ENCODE measurements around the gene PDZRN4. TPM values are rescaled to one million over a fixed set of nuclear protein-coding genes. Genes with fewer than 3 reads are reported as not detected.
"Not testable (repeated sequence)": the region's sequence is repeated elsewhere in the genome, so short reads cannot be mapped to it uniquely, and the experiment has no call there.

The PDZRN4 gene
- total RNA-seq, 1 donor from 2014 or later = not detected

DNA sequence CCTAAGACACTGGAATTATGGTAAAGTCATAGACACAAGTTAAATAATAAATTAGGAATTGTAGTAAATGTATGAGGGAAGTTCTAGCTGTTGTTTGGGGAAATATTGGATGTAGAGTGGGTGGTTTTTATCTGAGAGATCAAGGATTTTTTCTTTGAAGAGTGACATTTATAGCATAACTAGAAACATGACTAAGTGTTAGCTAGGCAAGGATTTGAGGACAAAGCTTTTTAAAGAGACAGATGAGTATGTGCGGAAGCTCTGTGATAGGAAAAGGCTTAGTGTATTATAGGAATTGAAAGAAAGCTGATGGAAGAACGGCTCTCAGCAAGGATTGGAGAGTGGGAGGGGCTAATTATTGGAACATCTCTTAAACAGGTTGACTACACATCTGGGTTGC, 24.5 kb downstream of the PDZRN4 start:
- intact Hi-C loops (cut with DNase I) = no loop called here

DNA sequence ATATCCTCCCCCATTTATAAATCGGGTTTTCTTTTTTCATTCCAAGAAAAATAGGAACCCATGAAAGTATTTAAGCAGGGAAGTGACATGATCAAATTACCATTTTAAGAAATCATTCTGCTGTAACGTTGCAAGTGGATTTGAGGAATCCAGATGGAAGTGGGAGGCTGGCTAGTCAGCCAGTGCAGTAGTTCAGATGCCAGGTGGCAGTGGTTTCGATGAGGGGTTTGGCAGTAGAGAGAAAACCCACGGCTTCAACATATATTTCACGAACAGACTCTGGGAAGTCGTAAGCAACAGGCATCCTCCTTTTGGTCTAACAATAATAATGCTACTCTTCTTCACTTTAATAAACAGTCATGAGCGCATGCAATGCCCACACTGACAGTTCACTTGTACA, 25.0 kb downstream of the PDZRN4 start:
- intact Hi-C loops (cut with DNase I) = no loop called here
- DNase-seq (ENCODE audit: low spot score) = no peak

More for the DNA sequence above, 24.5 kb downstream of the PDZRN4 start:
- DNase-seq (ENCODE audit: low spot score) = no peak

GRCh38 chr12:41213648-41214047, 25.5 kb downstream of the PDZRN4 start:
- intact Hi-C loops (cut with DNase I) = no loop called here
- no peak for DNase-seq (ENCODE audit: low spot score)

- intact Hi-C loops (cut with DNase I) = no loop called here
- no peak for DNase-seq (ENCODE audit: low spot score)
Measured at GRCh38 chr12:41217727-41218126, 29.6 kb downstream of the PDZRN4 start.

GRCh38 chr12:41220931-41221330, 32.8 kb downstream of the PDZRN4 start:
- intact Hi-C loops (cut with DNase I) = no loop called here
- DNase-seq (ENCODE audit: low spot score) = no peak

GRCh38 chr12:41221491-41221890, 33.4 kb downstream of the PDZRN4 start:
- no peak for DNase-seq (ENCODE audit: low spot score)
- intact Hi-C loops (cut with DNase I) = no loop called here

DNA sequence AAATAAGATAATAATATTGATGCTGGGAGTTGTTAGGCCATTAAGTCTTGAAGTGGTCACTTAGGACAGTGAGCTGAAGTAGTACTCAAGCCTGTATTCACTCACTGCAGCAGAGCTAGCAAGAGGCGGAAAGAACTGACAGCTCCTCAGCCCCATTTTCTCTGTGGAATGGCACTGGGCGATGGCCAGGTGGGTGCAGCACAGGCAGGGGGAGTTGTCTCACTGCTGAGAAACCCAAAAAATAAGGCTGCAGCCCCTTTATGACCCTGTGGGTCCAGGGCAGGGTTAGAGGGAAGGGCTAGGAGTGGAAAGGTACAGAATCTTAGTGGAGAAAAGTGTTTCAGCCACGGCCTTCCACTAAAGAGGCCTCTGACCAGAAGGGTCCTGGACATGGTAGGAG, 35.5 kb downstream of the PDZRN4 start:
- no peak for DNase-seq (ENCODE audit: low spot score)
- intact Hi-C loops (cut with DNase I) = no loop called here

DNA sequence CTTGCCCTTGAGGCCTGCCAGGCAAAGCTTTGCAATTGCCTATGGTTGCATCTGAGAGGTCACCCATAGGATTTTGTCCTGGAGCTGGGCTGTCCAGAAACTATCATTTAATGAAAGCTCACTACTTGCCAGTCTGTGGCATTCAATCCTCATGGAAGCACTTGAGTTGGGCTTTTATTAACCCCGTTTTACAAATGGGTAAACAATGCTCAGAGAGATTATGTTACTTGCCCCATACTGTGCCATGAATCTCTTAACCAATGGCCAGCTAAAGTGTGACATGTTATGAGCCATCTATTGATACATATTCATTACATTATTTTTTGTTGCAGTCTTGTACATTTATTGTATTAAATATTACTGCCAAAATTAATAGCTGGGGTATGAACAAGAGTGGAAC, 35.9 kb downstream of the PDZRN4 start:
- intact Hi-C loops (cut with DNase I) = no loop called here
- no peak for DNase-seq (ENCODE audit: low spot score)

DNA sequence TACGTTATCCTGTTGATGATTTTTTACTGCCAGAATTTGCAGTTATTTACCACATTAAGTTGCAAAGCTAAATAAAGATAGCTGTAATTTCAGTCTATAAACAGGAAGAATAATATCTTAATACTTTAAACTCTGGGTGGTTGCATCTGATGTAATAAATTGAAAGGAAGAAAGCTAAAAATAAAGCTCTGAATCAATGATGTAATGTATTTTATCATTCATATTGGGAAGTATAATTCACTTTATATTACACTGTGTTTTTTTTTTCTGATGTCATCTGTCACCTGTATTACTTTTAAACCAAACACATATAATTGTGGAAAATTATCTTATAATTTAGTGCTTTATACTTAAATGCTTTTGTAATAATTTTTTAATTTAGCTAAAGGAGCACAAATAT, 37.1 kb downstream of the PDZRN4 start:
- intact Hi-C loops (cut with DNase I) = no loop called here
- no peak for DNase-seq (ENCODE audit: low spot score)

DNA sequence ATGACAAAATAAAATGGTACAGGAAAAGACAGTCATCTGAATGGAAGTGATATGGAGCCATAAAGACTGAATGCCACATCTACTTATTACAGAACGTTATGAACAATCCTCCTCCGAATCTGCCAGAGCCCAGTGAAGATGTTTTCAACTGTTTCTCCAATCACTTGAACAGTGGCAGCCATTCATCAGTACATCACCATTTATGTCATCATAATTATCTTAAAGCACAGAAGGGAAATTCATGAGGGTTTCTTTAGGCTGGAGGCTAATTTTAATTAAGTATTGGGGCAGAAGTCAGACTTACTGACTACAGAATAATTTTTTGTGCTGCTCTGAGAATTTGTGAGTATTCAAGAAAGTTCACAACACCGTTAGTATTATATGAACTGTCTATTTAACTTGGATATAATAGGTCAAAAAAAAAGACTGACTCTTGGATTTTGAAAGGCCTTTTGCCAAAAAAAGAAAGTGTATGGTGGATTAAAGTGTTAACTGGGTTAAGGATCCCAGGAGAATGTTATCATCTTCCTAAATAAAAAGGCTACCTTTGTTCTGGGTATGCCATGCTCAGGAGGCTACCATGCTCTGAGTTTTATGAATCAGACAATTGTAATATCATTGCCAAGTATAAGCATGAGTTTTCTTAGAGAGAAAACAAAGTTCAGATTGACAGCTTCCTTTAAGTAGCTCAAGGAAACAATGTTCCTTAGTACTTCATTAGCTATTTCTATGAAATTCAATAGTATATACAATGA, 40.1 kb downstream of the PDZRN4 start:
- intact Hi-C loops (cut with DNase I) = no loop called here
- DNase-seq (ENCODE audit: low spot score) = no peak

- DNase-seq (ENCODE audit: low spot score) = no peak
- intact Hi-C loops (cut with DNase I) = no loop called here
Measured at GRCh38 chr12:41230756-41231155, 42.6 kb downstream of the PDZRN4 start.

- intact Hi-C loops (cut with DNase I) = no loop called here
- no peak for DNase-seq (ENCODE audit: low spot score)
Measured at GRCh38 chr12:41234692-41235091, 46.6 kb downstream of the PDZRN4 start.

DNA sequence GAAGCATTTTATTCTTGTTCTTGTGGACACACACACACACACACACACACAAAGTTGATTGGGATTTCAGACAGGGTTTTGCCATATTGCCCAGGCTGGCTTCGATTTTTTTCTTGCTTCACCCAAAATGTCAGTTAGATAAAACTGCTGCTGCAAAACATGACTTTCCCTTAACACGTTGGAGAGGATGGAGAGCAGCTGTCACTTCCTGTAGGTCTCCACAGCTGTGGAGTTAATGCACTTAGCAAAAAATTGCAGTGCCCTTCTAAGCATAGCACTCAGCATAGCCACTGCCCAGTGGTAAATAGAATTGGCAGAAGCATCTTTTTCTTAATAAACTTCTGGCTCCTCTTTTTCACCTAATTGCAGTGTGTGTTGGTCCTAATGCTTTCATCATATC, 54.5 kb downstream of the PDZRN4 start:
- intact Hi-C loops (cut with DNase I) = no loop called here
- no peak for DNase-seq (ENCODE audit: low spot score)

DNA sequence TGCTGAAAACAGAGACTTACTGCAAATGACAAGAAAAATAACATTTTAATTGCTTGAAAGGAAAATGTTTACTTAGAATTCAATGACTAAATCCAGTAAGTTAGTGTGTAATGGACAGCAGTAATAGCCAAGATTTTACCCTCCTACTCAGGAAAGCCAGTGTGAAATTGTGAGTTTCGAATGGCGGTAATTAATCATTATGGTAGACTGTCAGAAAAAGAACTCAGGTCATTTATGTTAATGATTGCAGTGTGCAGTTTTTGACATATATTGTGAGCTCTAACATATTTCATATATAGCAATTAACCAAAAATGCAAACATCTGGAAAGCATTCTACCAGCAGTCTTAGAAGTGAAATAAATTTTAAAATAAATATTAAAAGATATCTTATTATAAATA, 60.3 kb downstream of the PDZRN4 start:
- no peak for DNase-seq (ENCODE audit: low spot score)
- intact Hi-C loops (cut with DNase I) = no loop called here

DNA sequence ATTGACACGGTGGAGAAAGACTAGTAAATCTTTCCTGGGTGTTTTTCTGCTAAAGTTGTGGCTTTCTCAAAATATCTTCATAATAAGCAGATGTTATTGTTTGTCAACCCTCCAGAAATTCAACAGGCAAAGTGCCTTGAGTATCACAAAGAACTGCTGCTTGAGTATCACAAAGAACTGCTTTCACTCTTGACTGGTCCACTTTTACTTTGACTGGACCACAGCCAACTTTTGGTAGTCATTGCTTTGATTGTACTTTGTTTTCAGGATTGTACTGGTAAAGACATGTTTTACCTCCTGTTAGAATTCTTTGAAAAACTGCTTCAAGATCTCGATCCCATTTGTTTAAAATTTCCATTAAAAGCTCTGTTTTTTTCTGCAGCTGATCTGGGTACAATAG, 62.6 kb downstream of the PDZRN4 start:
- DNase-seq (ENCODE audit: low spot score) = no peak
- intact Hi-C loops (cut with DNase I) = no loop called here

GRCh38 chr12:41254004-41254914, 66.1 kb downstream of the PDZRN4 start:
- intact Hi-C loops (cut with DNase I) = no loop called here
- no peak for DNase-seq (ENCODE audit: low spot score)

GRCh38 chr12:41263196-41263595, 75.1 kb downstream of the PDZRN4 start:
- intact Hi-C loops (cut with DNase I) = loop anchor here (5.0 kb wide), 1 partner anchor 759 kb away; no protein-coding TSS in a partner anchor
- not testable (repeated sequence) for DNase-seq (ENCODE audit: low spot score)

- intact Hi-C loops (cut with DNase I) = loop anchor here (5.0 kb wide), 1 partner anchor 758 kb away; no protein-coding TSS in a partner anchor
- no peak for DNase-seq (ENCODE audit: low spot score)
Measured at GRCh38 chr12:41264281-41264680, 76.2 kb downstream of the PDZRN4 start.

- DNase-seq (ENCODE audit: low spot score) = no peak
- intact Hi-C loops (cut with DNase I) = no loop called here
Measured at GRCh38 chr12:41269056-41269455, 80.9 kb downstream of the PDZRN4 start.

GRCh38 chr12:41271489-41271888, 83.4 kb downstream of the PDZRN4 start:
- no peak for DNase-seq (ENCODE audit: low spot score)
- intact Hi-C loops (cut with DNase I) = no loop called here

DNA sequence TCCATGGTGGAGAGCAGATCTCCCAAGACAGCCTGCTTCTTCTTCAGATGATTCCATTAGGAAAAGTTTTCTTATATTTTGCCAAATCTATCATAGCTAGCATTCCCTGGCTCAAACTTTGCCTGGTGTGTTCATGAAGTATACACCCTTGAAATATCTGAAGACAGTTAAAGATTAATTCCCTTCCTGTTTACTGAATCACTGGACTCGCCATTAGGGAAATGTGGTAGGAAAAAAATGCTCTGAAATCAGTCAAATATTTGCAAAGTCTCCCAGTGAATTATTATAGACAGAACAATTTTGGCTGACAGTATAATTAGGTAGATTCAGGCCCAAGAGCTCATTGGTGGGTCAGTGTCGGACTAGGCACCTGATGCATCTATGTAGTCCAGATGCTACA, 86.5 kb downstream of the PDZRN4 start:
- DNase-seq (ENCODE audit: low spot score) = no peak
- intact Hi-C loops (cut with DNase I) = loop anchor here (5.0 kb wide), 3 partner anchors 658 to 833 kb away; no protein-coding TSS in a partner anchor

Data from cardiac septum (tissue), 1 donor.